ENCODE data around the gene LRRC27.

LRRC27 gene

DNA sequence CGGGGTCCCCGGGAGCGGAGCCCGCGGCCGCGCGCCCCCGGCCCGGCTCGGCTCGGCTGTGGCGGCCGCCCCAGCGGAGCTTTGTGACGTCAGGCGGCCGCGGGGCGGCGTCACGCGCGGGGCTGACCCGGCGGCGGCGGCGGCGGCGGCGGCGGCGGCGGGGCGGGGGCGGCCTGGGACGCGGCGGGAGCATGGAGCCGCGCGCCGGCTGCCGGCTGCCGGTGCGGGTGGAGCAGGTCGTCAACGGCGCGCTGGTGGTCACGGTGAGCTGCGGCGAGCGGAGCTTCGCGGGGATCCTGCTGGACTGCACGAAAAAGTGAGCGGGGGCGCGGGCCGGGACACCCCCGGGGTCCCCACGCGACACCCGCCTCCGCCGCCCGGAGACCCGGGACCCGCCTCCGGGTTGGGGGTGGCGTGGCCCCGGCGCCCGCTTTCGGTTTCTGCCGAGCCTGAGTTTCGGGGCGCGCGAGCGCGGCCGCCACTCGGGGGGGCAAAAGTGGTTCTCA, 65.1 kb downstream of the LRRC27 start, which contains the start of gene PWWP2B:
PWWP2B (plus strand) TSS at position 165 of the 506 bp plus-strand sequence; CDS start at position 192, 27 bp downstream.
- TF ChIP-seq, protein P1, sequence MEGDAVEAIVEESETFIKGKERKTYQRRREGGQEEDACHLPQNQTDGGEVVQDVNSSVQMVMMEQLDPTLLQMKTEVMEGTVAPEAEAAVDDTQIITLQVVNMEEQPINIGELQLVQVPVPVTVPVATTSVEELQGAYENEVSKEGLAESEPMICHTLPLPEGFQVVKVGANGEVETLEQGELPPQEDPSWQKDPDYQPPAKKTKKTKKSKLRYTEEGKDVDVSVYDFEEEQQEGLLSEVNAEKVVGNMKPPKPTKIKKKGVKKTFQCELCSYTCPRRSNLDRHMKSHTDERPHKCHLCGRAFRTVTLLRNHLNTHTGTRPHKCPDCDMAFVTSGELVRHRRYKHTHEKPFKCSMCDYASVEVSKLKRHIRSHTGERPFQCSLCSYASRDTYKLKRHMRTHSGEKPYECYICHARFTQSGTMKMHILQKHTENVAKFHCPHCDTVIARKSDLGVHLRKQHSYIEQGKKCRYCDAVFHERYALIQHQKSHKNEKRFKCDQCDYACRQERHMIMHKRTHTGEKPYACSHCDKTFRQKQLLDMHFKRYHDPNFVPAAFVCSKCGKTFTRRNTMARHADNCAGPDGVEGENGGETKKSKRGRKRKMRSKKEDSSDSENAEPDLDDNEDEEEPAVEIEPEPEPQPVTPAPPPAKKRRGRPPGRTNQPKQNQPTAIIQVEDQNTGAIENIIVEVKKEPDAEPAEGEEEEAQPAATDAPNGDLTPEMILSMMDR (IDR thresholded peaks at IDR 0.05) = no peak

DNA sequence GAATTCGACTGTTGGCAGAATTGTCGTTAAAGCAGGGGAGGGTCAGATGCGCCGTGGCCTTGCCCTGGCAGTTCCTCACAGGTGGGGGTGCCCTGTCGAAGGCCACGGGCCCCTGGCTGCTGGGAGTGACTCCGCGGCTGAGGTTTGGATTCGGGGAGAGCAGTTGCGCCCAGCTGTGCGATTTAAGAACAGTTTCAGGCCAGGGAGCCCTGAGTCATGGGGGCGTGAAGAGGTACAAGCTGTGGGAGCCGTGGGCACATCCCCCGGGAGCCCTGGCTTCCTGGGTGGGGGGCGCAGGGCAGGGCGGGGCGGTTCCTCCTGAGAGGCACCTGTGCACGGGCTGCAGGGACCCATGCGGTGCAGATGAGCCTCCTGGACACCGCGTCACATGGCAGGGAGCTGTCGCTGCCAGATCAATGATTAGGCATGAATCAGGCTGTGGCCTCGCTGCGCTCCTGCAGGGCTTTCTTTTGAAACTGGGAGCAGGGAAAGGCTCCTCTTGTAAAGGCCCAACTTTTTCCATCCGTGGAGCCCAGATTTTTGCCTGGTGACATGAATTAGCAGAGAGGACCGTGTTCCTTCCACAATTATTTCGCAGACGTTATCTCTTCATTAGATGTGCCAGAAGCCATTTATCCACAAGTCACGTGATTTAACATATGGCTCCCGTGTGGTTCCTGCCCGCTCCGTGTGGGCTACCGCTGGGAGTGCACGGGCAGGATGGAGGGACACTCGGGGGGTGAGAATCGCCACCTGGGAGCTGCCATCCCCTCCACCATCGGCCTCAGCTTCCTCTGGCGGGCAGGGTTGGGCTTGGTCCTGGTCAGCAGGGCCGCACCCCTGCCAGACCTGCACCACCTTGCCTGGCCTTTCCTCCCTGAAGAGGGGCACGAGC, 65.9 kb downstream of the LRRC27 start:
- TF ChIP-seq, protein P1 (IDR thresholded peaks at IDR 0.05) = no peak

- TF ChIP-seq, protein P1 (IDR thresholded peaks at IDR 0.05) = no peak
Measured at GRCh38 chr10:132398566-132398991, 66.6 kb downstream of the LRRC27 start.

DNA sequence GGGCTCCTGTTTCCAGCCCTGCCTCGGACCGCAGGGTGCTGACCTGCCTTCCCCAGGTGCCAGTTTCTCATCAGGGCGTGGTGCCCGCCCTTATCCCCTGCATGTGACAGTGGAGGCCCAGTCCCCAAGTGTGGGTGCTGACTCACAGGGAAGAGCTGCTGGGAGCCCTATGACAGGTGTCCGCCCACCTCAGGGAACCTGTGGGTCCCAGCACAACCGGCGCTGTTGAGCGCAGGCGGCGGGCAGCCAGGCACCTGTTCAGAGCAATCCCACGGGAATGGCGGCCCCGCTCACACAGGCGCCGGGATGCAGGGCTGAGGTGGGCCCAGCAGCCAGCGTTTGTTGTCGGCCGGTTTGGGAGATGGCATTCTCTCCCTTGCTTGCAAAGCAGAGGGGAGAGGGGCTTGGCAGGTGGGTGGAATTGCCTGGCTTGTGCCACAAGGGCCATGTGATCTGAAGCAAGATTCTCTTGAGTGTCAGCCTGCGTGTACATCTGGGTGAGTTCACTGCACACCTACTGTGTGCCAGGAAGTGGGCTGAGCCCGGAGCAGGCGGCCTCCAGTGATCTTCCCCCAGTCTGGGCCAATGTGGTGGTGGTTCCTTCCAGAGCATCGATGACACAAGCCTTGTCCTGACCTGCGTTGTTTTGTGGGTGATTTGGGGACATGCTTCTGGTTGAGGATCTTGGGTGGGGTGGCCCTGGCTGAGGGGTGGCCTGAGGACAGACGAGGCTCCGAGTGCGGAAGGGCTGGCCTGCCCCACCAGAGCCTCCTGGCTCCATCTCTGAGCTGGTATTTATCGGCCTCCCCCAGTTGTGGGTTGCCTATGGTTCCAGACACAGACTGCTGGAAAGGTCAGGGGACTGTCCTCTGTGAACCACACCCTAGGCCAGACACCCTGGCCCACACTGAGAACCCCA, 67.4 kb downstream of the LRRC27 start:
- TF ChIP-seq, protein P1 (IDR thresholded peaks at IDR 0.05) = no peak

- TF ChIP-seq, protein P1 (IDR thresholded peaks at IDR 0.05) = no peak
Measured at GRCh38 chr10:132400041-132400546, 68.1 kb downstream of the LRRC27 start.

DNA sequence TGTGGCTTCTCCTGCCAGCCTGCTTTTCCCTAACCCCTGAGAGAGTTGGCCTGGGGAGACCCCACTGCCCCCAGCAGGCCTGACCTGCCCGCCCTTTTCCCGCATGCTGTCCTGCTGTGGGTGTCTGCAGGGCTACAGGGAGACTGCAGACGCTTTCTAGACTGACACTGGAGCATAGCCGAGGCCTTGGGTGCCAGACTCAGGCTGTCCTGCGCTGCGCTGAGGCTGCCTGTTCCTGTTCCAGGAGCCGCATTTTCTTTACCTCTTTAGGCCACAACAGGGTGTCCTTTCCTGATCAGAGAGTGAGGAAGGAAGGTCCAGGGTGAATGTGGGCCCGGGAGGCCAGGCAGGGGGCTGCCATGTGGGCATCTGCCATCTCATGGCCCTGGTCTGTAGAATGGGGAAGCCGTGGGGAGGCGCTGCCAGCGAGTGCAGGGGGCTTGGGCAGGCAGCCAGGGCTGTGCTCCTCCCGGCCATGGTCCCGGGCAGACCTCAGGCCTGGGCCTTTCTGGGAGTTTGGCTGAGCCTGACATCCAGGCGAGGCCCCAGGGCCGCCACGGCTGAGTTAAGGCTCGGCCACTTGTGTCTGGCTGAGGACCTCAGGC, 68.7 kb downstream of the LRRC27 start:
- TF ChIP-seq, protein P1 (IDR thresholded peaks at IDR 0.05) = no peak
